Panc1 (cell line): ENCODE data around the gene PSMD8.

ENCODE experiments used
- POLR2AphosphoS5 ChIP-seq: IDR thresholded peaks from 2 replicates; pipeline ENCODE4 v1.6.1; 2012; ENCODE audit warnings: mild to moderate bottlenecking, low read depth, low read length, moderate library complexity
- SIN3A ChIP-seq: IDR thresholded peaks from 2 replicates; pipeline ENCODE4 v1.6.1; 2012; ENCODE audit warnings: low read depth, mild to moderate bottlenecking, low read length, moderate library complexity, borderline replicate concordance; ENCODE audit not compliant: insufficient read depth
- TCF7L2 ChIP-seq: IDR thresholded peaks from 2 replicates; pipeline ENCODE4 v1.6.1; 2011; ENCODE audit warnings: mild to moderate bottlenecking, low read depth, low read length, inconsistent platforms
- TF ChIP-seq, protein P1 (sequence below): fragments of 450-650 bp; IDR thresholded peaks from 2 replicates; pipeline ENCODE4 v1.5.1; 2017; ENCODE audit warnings: mild to moderate bottlenecking

DNA sequence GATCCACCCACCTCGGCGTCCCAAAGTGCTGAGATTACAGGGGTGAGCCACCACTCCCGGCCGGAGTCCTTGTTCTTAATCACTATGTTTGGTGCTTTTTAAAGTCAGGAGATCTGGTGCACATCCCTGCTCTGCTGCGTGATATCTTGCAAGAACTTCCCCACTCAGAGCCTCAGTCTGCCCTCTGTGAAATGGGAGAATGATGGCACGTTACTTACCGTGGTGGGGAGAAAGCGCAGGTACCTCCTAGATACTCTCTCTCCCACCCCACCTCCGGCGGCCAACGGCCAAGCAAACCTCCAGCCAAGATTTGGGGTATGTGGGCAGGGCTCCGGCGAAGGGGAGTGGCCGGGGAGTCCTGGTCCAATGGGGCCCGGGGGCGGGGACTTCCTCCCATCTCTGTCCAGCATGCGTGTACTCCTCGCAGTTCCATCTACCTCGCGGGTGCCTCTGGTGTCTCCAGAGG, 58.9 kb downstream of the PSMD8 start, which contains the start of gene RYR1:
- TF ChIP-seq, protein P1, sequence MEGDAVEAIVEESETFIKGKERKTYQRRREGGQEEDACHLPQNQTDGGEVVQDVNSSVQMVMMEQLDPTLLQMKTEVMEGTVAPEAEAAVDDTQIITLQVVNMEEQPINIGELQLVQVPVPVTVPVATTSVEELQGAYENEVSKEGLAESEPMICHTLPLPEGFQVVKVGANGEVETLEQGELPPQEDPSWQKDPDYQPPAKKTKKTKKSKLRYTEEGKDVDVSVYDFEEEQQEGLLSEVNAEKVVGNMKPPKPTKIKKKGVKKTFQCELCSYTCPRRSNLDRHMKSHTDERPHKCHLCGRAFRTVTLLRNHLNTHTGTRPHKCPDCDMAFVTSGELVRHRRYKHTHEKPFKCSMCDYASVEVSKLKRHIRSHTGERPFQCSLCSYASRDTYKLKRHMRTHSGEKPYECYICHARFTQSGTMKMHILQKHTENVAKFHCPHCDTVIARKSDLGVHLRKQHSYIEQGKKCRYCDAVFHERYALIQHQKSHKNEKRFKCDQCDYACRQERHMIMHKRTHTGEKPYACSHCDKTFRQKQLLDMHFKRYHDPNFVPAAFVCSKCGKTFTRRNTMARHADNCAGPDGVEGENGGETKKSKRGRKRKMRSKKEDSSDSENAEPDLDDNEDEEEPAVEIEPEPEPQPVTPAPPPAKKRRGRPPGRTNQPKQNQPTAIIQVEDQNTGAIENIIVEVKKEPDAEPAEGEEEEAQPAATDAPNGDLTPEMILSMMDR: no peak
- no peak for TF ChIP-seq POLR2AphosphoS5
- TF ChIP-seq TCF7L2: no peak
- no peak for TF ChIP-seq SIN3A
